HepG2 (cell line): Measurements from ENCODE around the gene ARL17B. TPM values are rescaled to one million over a fixed set of nuclear protein-coding genes. Genes with fewer than 3 reads are reported as not detected.
"Not testable (repeated sequence)": the region's sequence is repeated elsewhere in the genome, so short reads cannot be mapped to it uniquely, and the experiment has no call there.

Source experiments
- ATAC-seq: fragments of 200-7000 bp; cut with Tn5 transposase; 3 replicates; pipeline ENCODE4 v1.9.1; 2020; ENCODE audit warnings: mild to moderate bottlenecking, moderate library complexity
- BruUV-seq: library from RNA; stranded (reverse); fragments of 400-500 nt; replicated peaks from 2 replicates; lab custom pipeline; 2021; lab: Mats Ljungman, UMichigan
- CTCF ChIA-PET: fragments of 300-600 bp; formaldehyde crosslinking; extraction: SDS; loops from one replicate; lab custom pipeline; 2021; ENCODE audit warnings: low total read pairs, inconsistent platforms, low intra/inter-chr PET ratio; lab: Yijun Ruan, JAX
- POLR2A ChIA-PET: fragments of 350-600 bp; sonication (Branson Sonifier 250); formaldehyde crosslinking; loops from one replicate; lab custom pipeline; 2020; ENCODE audit warnings: antibody characterized with exemption, inconsistent platforms; lab: Yijun Ruan, JAX
- DNase-seq: peaks from one replicate; pipeline ENCODE4 v3.0.0-alpha.2; 2015; ENCODE audit warnings: low spot score
- FAIRE-seq: peaks from 3 replicates; lab custom pipeline; 2011; peaks lifted over from hg19 to GRCh38; lab: Jason Lieb, UNC
- H2AFZ ChIP-seq: one replicate; pipeline ENCODE4 v1.6.1; 2011; ENCODE audit warnings: low read length, inconsistent platforms
- H3K27ac ChIP-seq: fragments of 300-600 bp; 3 replicates; pipeline ENCODE4 v1.8.0; 2011; ENCODE audit warnings: mixed run types, mild to moderate bottlenecking, mixed read lengths, low read length, inconsistent platforms; ENCODE audit not compliant: insufficient read depth; ENCODE audit errors: extremely low read length
- H3K27me3 ChIP-seq, 2 experiments: fragments of 200-600 bp in 1 of 2; 2 replicates in 1 of 2; 3 replicates in 1 of 2; pipeline versions ENCODE4 v1.6.0 to v1.8.0; 2011; ENCODE audit warnings: low read length in 2 of 2, mild to moderate bottlenecking in 2 of 2, moderate library complexity in 2 of 2, inconsistent platforms in 1 of 2; ENCODE audit not compliant: insufficient read depth in 2 of 2, control insufficient read depth in 1 of 2
- H3K36me3 ChIP-seq, 2 experiments: fragments of 200-600 bp in 1 of 2; replicated peaks in 1 of 2; 2 replicates in 1 of 2; 3 replicates in 1 of 2; pipeline versions ENCODE4 v1.5.1 to v1.8.0; 2011; ENCODE audit warnings: low read length in 2 of 2, inconsistent platforms in 1 of 2; ENCODE audit not compliant: insufficient read depth in 2 of 2, control insufficient read depth in 1 of 2
- H3K4me1 ChIP-seq: 2 replicates; pipeline ENCODE4 v1.5.1; 2012; ENCODE audit warnings: low read length, inconsistent platforms; ENCODE audit not compliant: insufficient read depth
- H3K4me2 ChIP-seq: 2 replicates; pipeline ENCODE4 v1.6.0; 2011; ENCODE audit warnings: low read depth, low read length, inconsistent platforms
- H3K4me3 ChIP-seq, 3 experiments: fragments of 200-600 bp in 1 of 3; sonication (generic), shearing (Covaris generic) in 1 of 3; replicated peaks in 1 of 3; 2 replicates each; pipeline ENCODE4 v1.5.1; 2011 to 2016; ENCODE audit warnings: low read length in 3 of 3, inconsistent platforms in 2 of 3, low read depth in 2 of 3, mild to moderate bottlenecking in 2 of 3, control low read depth in 1 of 3, mixed read lengths in 1 of 3; ENCODE audit not compliant: insufficient read depth in 1 of 3
- H3K79me2 ChIP-seq: one replicate; pipeline ENCODE4 v1.6.1; 2011; ENCODE audit warnings: low read length, inconsistent platforms; ENCODE audit not compliant: insufficient read depth
- H3K9ac ChIP-seq: 2 replicates; pipeline ENCODE4 v1.6.0; 2011; ENCODE audit warnings: mild to moderate bottlenecking, low read depth, low read length, inconsistent platforms; ENCODE audit not compliant: insufficient read depth
- H3K9me3 ChIP-seq: 2 replicates; pipeline ENCODE4 v1.5.1; 2012; ENCODE audit warnings: mild to moderate bottlenecking, low read length
- H4K20me1 ChIP-seq: 2 replicates; pipeline ENCODE4 v1.6.0; 2011; ENCODE audit warnings: inconsistent platforms, mild to moderate bottlenecking, low read length, moderate library complexity; ENCODE audit not compliant: insufficient read depth
- ARID4A ChIP-seq: sonication (generic); formaldehyde crosslinking; IDR thresholded peaks from 2 replicates; pipeline ENCODE4 v1.5.0; 2020; ENCODE audit warnings: mild to moderate bottlenecking, missing genetic modification reagents, borderline replicate concordance
- CREB1 ChIP-seq, 2 experiments: fragments of 450-650 bp in 1 of 2; IDR thresholded peaks; 2 replicates each; pipeline ENCODE4 v1.6.1; 2016 to 2017; ENCODE audit warnings: control low read depth in 1 of 2, mild to moderate bottlenecking in 1 of 2, missing compliant biosample characterization in 1 of 2, missing genetic modification characterization in 1 of 2
- ELF3 ChIP-seq: IDR thresholded peaks from 2 replicates; pipeline ENCODE4 v1.6.1; 2016; ENCODE audit warnings: missing genetic modification reagents, missing compliant biosample characterization
- GATAD1 ChIP-seq: IDR thresholded peaks from 2 replicates; pipeline ENCODE4 v1.6.1; 2016; ENCODE audit warnings: missing genetic modification reagents, missing compliant biosample characterization
- IRF2 ChIP-seq: IDR thresholded peaks from 2 replicates; pipeline ENCODE4 v1.6.1; 2018; ENCODE audit warnings: missing genetic modification reagents, missing compliant biosample characterization
- KDM2A ChIP-seq: sonication (generic); formaldehyde crosslinking; IDR thresholded peaks from 2 replicates; pipeline ENCODE4 v1.4.0; 2020; ENCODE audit warnings: low read depth, missing genetic modification reagents, borderline replicate concordance
- NFYC ChIP-seq: IDR thresholded peaks from 2 replicates; pipeline ENCODE4 v1.6.1; 2016; ENCODE audit warnings: missing genetic modification reagents, missing compliant biosample characterization
- POLR2AphosphoS5 ChIP-seq: IDR thresholded peaks from 2 replicates; pipeline ENCODE4 v1.6.1; 2012; ENCODE audit warnings: low read depth, low read length
- POLR2G ChIP-seq: fragments of 200-400 bp; formaldehyde crosslinking; IDR thresholded peaks from 2 replicates; pipeline ENCODE4 v1.6.1; 2018; ENCODE audit warnings: mild to moderate bottlenecking, low read depth, low read length, moderate library complexity
- SOX13 ChIP-seq, 3 experiments: fragments of 450-650 bp in 1 of 3; sonication (generic) in 1 of 3; formaldehyde crosslinking in 1 of 3; IDR thresholded peaks in 2 of 3; conservative IDR thresholded peaks in 1 of 3; 2 replicates each; pipeline versions ENCODE4 v1.5.0 to v1.6.1; 2016 to 2020; ENCODE audit warnings: antibody characterized with exemption in 1 of 3, mild to moderate bottlenecking in 1 of 3, missing compliant biosample characterization in 1 of 3, missing genetic modification reagents in 1 of 3, moderate library complexity in 1 of 3
- SP1 ChIP-seq, 2 experiments: fragments of 450-650 bp in 1 of 2; sonication (generic) in 1 of 2; formaldehyde crosslinking in 1 of 2; IDR thresholded peaks; 2 replicates each; pipeline versions ENCODE4 v1.4.0 to v1.6.1; 2016 to 2020; ENCODE audit warnings: missing genetic modification reagents in 1 of 2
- SP2 ChIP-seq: sonication (generic); formaldehyde crosslinking; IDR thresholded peaks from 2 replicates; pipeline ENCODE4 v1.5.1; 2020; ENCODE audit warnings: mild to moderate bottlenecking, missing genetic modification reagents
- SP5 ChIP-seq: IDR thresholded peaks from 2 replicates; pipeline ENCODE4 v1.6.1; 2016; ENCODE audit warnings: low read depth, borderline replicate concordance
- WGBS: methylation state at CpG from one replicate; pipeline ENCODE4 v1.1.6; 2017; ENCODE audit warnings: low lambda C conversion rate; 5-methylcytosine and 5-hydroxymethylcytosine counted together
- in situ Hi-C: cut with HindIII; loops from 2 replicates; pipeline ENCODE4 v1.10.0; 2017; ENCODE audit warnings: low pct_unique_long_range_greater_than_20kb; ENCODE audit not compliant: extremely low pct_ligation_motif_present
- intact Hi-C: fragments of 100-400 bp; cut with micrococcal nuclease; formaldehyde crosslinking; loops from one replicate; pipeline ENCODE4 v1.10.0; 2022; ENCODE audit not compliant: unreplicated experiment
- polyA plus RNA-seq, 8 experiments: library from polyadenylated mRNA; depleted of rRNA in 3 of 8; stranded (reverse) in 7 of 8; unstranded in 1 of 8; fragments of >200 nt; fragmentation: Illumina TruSeq in 4 of 8; extraction: Trizol in 4 of 8; gene quantifications; 2 replicates each; pipeline versions ENCODE4 v1.2.1 to v1.2.3, GENCODE V29; 2011 to 2016; ENCODE audit warnings: low read depth in 4 of 8, missing spikeins in 1 of 8, mixed read lengths in 1 of 8; ENCODE audit not compliant: insufficient read depth in 1 of 8
- total RNA-seq, 5 experiments: library from RNA; depleted of rRNA; stranded (reverse); fragments of >200 nt; fragmentation: Illumina TruSeq; extraction: Trizol; gene quantifications; 2 replicates each; pipeline ENCODE4 v1.2.3, GENCODE V29; 2016; ENCODE audit warnings: low read depth in 1 of 5
- TF ChIP-seq, protein P1 (sequence below): sonication (generic); formaldehyde crosslinking; IDR thresholded peaks from 2 replicates; pipeline ENCODE4 v1.5.1; 2020; ENCODE audit warnings: missing genetic modification reagents, mild to moderate bottlenecking, borderline replicate concordance

Gene ARL17B
- total and polyA plus RNA-seq, 2 of the 13 experiments (the other 11 are each of a cell fraction or from before 2014, with no cell fraction given) = 14.2 to 25.8 TPM

- H3K27me3 ChIP-seq; H3K9me3 ChIP-seq; CTCF ChIA-PET; H3K9ac ChIP-seq; in situ Hi-C loops; POLR2A ChIA-PET; H3K4me1 ChIP-seq; BruUV-seq; H3K79me2 ChIP-seq; H3K27ac ChIP-seq; intact Hi-C loops; H3K36me3 ChIP-seq; H4K20me1 ChIP-seq; TF ChIP-seq CREB1 (CRISPR knock-in tag; IDR thresholded peaks at IDR 0.05); SP1 (IDR thresholded peaks at IDR 0.05); SOX13 (CRISPR knock-in tag; conservative IDR thresholded peaks at IDR 0.05 in 1 of 2, IDR thresholded peaks at IDR 0.05 in 1 of 2): not testable (repeated sequence)
- Histone ChIP-seq H3K4me3 (peak overlapping the region; percentile 58 to 72 (median 64); a peak in 5 of 6 replicates), H3K4me2 (peak overlapping the region; percentile 61), H2AFZ (peak overlapping the region; percentile 91)
- peak; percentile 46 for FAIRE-seq
- ATAC-seq = peak; percentile 100
- 1% methylated on average over 15 of the region's 22 CpGs for WGBS
- DNase-seq = peak; percentile 85
- TF ChIP-seq KDM2A (0 out of 2 replicates have a peak, but pooled peaks have one; percentile 37), ELF3 (CRISPR knock-in tag) (0 out of 2 replicates have a peak, but pooled peaks have one; percentile 12), POLR2AphosphoS5 (peak; percentile 31; the same call in 1 of the 2 replicates), IRF2 (CRISPR knock-in tag) (peak; percentile 32; the same call in 1 of the 2 replicates), SP2 (peak; percentile 90), SP5 (peak; percentile 75; the same call in 1 of the 2 replicates), CREB1 (IDR thresholded peaks at IDR 0.05) (peak; percentile 48), ARID4A (CRISPR knock-in tag) (peak; percentile 22; the same call in 1 of the 2 replicates), NFYC (CRISPR knock-in tag) (peak; percentile 91), SP1 (CRISPR knock-in tag; IDR thresholded peaks at IDR 0.05) (peak; percentile 81), POLR2G (peak; percentile 45; the same call in 1 of the 2 replicates), GATAD1 (CRISPR knock-in tag) (peak; percentile 59), SOX13 (IDR thresholded peaks at IDR 0.05) (peak; percentile 51; the same call in 1 of the 2 replicates)
- TF ChIP-seq, protein P1, sequence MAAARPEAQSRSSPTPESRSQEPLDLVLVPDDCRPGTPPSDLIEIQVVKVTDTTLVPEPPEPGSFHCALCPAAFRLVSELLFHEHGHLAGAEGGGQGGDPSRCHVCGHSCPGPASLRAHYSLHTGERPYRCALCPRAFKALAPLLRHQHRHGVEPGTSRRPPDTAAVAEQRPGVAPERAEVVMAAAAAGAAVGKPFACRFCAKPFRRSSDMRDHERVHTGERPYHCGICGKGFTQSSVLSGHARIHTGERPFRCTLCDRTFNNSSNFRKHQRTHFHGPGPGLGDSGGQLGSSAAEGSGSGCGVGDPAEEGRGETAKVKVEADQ (CRISPR knock-in tag) = peak; percentile 49; the same call in 1 of the 2 replicates
These were observed 136.2 kb downstream of the ARL17B start for GRCh38 chr17:46225274-46225794.
